GM23338 (cell line): ENCODE results near the gene FRMD4A.

ENCODE experiments used
- CREB1 ChIP-seq: fragments of 250-450 bp; sonication (Bioruptor Pico); IDR thresholded peaks from 2 replicates; pipeline ENCODE4 v1.5.0; 2020; ENCODE audit warnings: low read depth, mild to moderate bottlenecking, moderate library complexity
- CTCF ChIP-seq, 2 experiments: fragments of 200-600 bp in 1 of 2; sonication (generic) in 1 of 2; conservative IDR thresholded peaks; 2 replicates each; pipeline versions ENCODE4 v1.5.1 to v1.6.1; 2016 to 2017; ENCODE audit warnings: antibody characterized with exemption in 2 of 2, low read depth in 2 of 2, mild to moderate bottlenecking in 2 of 2, moderate library complexity in 1 of 2
- EZH2 ChIP-seq: fragments of 200-600 bp; sonication (generic); IDR thresholded peaks from one replicate; pipeline ENCODE4 v1.8.0; 2017; ENCODE audit warnings: antibody characterized with exemption, mild to moderate bottlenecking, low read depth; ENCODE audit not compliant: unreplicated experiment
- EZH2phosphoT487 ChIP-seq: fragments of 200-600 bp; sonication (generic); IDR thresholded peaks from one replicate; pipeline ENCODE4 v1.8.1; 2018; ENCODE audit warnings: antibody characterized with exemption; ENCODE audit not compliant: unreplicated experiment
- JUNB ChIP-seq: IDR thresholded peaks from one replicate; pipeline ENCODE4 v1.6.1; 2016; ENCODE audit warnings: antibody characterized with exemption; ENCODE audit not compliant: unreplicated experiment
- POLR2AphosphoS5 ChIP-seq: IDR thresholded peaks from 2 replicates; pipeline ENCODE4 v1.6.1; 2016; ENCODE audit warnings: antibody characterized with exemption, low read depth
- REST ChIP-seq: IDR thresholded peaks from one replicate; pipeline ENCODE4 v1.6.1; 2018; ENCODE audit warnings: antibody characterized with exemption; ENCODE audit not compliant: unreplicated experiment
- ZNF462 ChIP-seq: fragments of 250-450 bp; sonication (Bioruptor Pico); IDR thresholded peaks from 2 replicates; pipeline ENCODE4 v1.5.0; 2020; ENCODE audit warnings: mild to moderate bottlenecking, moderate library complexity

- TF ChIP-seq EZH2 (no peak), CTCF (conservative IDR thresholded peaks at IDR 0.05; ENCODE audit: low read depth in 2 of 2) (no peak), REST (no peak), CREB1 (CRISPR knock-in tag) (no peak), JUNB (no peak), POLR2AphosphoS5 (no peak), EZH2phosphoT487 (no peak), ZNF462 (CRISPR knock-in tag) (no peak)
Observed at GRCh38 chr10:13594641-13595040, 736.1 kb downstream of the FRMD4A start.
